Measurements from ENCODE around the gene PACSIN1. TPM values are rescaled to one million over a fixed set of nuclear protein-coding genes. Genes with fewer than 3 reads are reported as not detected.

The PACSIN1 gene
- total RNA-seq, 4 donors from 2014 or later: 0.11 to 0.40 TPM; not detected in 2

DNA sequence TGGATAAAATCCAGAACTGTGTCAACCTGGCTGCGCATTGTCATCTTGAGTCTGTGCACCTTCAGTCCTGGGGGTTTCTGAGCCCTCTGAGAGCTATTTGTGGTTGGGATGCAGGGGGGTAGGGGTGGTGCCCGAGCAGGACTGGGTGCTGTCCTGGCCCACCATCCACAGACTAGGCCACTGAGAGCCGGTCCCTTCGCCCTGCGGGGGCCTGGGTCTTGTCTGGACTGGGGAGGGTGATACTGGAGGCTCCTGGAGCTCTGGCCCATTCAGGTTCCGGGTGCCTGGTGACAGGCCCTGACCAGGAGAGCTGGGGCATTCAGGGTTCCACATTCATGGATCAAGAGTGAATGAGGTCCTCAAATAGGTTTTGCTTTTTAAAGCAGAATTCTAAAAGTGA lies 69.3 kb downstream of the PACSIN1 start:
- H3K4me1 ChIP-seq: peaks cover 5% of the 10 kb centered on the region
- no peaks in the 10 kb centered on the region for H3K9me3 ChIP-seq
- no peak for DNase-seq (ENCODE audit: low spot score in 2 of 2)
- H3K27me3 ChIP-seq: no peaks in the 10 kb centered on the region
- no peak overlapping the region for H3K27ac ChIP-seq
- TF ChIP-seq, protein P1, sequence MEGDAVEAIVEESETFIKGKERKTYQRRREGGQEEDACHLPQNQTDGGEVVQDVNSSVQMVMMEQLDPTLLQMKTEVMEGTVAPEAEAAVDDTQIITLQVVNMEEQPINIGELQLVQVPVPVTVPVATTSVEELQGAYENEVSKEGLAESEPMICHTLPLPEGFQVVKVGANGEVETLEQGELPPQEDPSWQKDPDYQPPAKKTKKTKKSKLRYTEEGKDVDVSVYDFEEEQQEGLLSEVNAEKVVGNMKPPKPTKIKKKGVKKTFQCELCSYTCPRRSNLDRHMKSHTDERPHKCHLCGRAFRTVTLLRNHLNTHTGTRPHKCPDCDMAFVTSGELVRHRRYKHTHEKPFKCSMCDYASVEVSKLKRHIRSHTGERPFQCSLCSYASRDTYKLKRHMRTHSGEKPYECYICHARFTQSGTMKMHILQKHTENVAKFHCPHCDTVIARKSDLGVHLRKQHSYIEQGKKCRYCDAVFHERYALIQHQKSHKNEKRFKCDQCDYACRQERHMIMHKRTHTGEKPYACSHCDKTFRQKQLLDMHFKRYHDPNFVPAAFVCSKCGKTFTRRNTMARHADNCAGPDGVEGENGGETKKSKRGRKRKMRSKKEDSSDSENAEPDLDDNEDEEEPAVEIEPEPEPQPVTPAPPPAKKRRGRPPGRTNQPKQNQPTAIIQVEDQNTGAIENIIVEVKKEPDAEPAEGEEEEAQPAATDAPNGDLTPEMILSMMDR (IDR thresholded peaks at IDR 0.05): no peak
- TF ChIP-seq POLR2AphosphoS5 (IDR thresholded peaks at IDR 0.05) (no peak), POLR2A (IDR thresholded peaks at IDR 0.05) (no peak)
- 88% methylated on average over 6 of the region's 6 CpGs for WGBS
- no peak overlapping the region for H3K4me3 ChIP-seq
- H3K36me3 ChIP-seq: no peaks in the 10 kb centered on the region

DNA sequence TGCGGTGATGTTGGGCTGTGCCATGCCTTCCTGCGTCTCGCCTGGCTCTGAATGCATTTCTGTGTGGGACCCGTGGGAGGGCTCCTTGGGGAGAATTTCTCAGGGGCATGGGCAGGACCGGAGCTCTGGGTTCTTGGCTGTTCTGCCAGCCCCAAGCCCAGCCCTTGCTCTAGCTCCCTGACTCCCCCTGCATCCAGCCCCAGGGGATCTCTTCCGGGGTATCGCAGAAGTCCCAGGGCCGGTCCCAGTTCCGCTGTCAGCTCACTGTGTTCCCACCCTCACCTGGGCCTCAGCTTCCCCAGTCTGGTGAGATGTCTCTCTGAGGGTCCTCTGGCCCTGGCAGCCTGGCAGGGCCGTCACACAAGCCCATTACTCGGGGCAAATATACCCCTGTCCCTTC lies 69.8 kb downstream of the PACSIN1 start:
- no peaks in the 10 kb centered on the region for H3K27me3 ChIP-seq
- H3K36me3 ChIP-seq: no peaks in the 10 kb centered on the region
- no peak for DNase-seq (ENCODE audit: low spot score in 2 of 2)
- H3K9me3 ChIP-seq: no peaks in the 10 kb centered on the region
- no peak overlapping the region for H3K4me3 ChIP-seq
- H3K4me1 ChIP-seq: peaks cover 5% of the 10 kb centered on the region
- WGBS: 78% methylated on average over 10 of the region's 11 CpGs
- TF ChIP-seq POLR2AphosphoS5 (IDR thresholded peaks at IDR 0.05) (no peak), EP300 (IDR thresholded peaks at IDR 0.05) (no peak), POLR2A (IDR thresholded peaks at IDR 0.05) (no peak)
- TF ChIP-seq, protein P1 (IDR thresholded peaks at IDR 0.05): no peak
- H3K27ac ChIP-seq: no peak overlapping the region

DNA sequence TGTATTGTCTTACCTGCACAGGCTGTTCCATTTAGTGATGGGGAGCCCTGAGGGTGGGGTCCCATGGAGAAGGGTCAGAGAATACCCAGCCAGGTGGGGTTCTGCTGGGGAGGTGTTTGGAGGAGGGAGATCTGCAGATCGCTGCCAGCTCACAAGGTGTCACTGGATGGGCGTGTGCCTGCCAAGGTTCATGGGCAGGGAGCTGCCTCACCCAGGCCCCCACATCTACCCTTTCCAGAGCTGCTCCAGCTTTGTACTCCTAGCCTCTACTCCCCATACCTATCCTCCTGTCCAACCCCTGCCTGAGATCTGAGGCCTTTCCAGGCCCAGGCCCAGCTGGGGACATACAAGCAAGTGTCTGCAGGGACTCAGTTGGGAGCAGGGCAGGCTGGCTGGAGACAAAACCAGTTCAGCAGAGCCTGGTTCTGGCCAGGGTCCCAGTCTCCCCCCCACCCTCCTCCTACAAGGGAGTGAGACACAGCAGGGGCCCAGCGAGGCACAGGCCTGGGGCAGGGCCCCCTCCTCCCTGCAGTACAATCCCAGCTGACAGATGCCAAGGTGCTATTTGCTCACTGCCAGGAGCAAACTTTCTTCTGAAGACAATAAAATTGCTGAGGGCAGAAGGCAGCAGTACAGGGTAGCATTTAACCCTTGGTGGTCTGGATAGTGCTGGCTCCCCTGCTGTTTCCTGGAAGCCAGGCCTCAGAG lies 70.5 kb downstream of the PACSIN1 start:
- no peaks in the 10 kb centered on the region for H3K27me3 ChIP-seq
- H3K4me1 ChIP-seq: peaks cover 5% of the 10 kb centered on the region
- H3K36me3 ChIP-seq: no peaks in the 10 kb centered on the region
- no peak overlapping the region for H3K4me3 ChIP-seq
- DNase-seq (ENCODE audit: low spot score in 2 of 2): no peak
- H3K9me3 ChIP-seq: no peaks in the 10 kb centered on the region
- H3K27ac ChIP-seq: peak overlapping the region; percentile 10
- WGBS: 72% methylated on average over 3 of the region's 3 CpGs
- no peak for TF ChIP-seq POLR2AphosphoS5 (IDR thresholded peaks at IDR 0.05)
- TF ChIP-seq, protein P1 (IDR thresholded peaks at IDR 0.05): no peak
- no peak for TF ChIP-seq EP300 (IDR thresholded peaks at IDR 0.05)
- TF ChIP-seq POLR2A (IDR thresholded peaks at IDR 0.05): no peak

DNA sequence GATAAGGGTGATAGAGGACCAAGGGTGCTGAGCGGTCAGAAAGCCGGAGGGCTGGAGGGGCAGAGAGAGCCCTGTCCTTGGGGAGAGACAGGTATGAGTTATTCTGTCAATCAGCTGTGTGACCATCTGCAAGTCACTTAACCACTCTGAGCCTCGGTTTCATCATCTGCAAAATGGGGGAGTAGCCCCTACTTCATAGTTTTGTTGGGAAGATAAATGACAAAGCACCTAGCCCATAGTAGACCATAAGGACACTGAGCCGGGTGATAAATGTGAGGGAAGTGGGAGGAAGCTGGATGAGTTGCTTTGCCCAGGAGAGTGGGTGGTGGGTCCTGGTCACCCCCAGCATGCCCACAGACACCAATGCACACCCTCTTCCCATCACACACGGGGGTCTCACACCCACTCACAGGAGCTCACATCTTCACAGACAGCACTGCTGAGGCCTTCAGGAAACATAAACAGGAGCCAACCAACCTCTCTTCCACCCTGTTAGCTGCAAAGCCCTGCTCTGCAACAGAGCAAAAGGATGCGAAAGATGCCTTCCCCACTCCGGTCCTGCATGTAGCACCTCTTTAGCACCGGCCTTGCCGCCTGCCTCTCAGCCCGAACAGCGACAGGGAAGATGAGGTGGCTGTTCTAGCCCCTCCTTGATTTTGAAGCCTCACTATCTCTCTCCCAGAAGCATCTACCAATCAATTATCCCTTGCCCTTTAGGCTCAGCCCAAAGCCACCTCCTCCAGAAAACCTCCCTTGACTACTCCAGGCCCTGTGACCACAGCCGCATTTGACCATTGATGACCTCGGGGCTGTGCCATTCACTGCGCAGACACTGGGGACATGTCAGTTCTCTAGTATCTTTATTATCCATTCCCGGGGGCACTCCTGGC lies 71.3 kb downstream of the PACSIN1 start:
- no peak overlapping the region for H3K27ac ChIP-seq
- TF ChIP-seq EP300 (IDR thresholded peaks at IDR 0.05) (no peak), POLR2AphosphoS5 (IDR thresholded peaks at IDR 0.05) (no peak), POLR2A (IDR thresholded peaks at IDR 0.05) (no peak)
- TF ChIP-seq, protein P1 (IDR thresholded peaks at IDR 0.05): no peak
- H3K9me3 ChIP-seq: no peaks in the 10 kb centered on the region
- DNase-seq (ENCODE audit: low spot score in 2 of 2): no peak
- peaks cover 5% of the 10 kb centered on the region for H3K4me1 ChIP-seq
- WGBS: 76% methylated on average over 14 of the region's 15 CpGs
- H3K27me3 ChIP-seq: no peaks in the 10 kb centered on the region
- H3K36me3 ChIP-seq: no peaks in the 10 kb centered on the region
- H3K4me3 ChIP-seq: no peak overlapping the region

DNA sequence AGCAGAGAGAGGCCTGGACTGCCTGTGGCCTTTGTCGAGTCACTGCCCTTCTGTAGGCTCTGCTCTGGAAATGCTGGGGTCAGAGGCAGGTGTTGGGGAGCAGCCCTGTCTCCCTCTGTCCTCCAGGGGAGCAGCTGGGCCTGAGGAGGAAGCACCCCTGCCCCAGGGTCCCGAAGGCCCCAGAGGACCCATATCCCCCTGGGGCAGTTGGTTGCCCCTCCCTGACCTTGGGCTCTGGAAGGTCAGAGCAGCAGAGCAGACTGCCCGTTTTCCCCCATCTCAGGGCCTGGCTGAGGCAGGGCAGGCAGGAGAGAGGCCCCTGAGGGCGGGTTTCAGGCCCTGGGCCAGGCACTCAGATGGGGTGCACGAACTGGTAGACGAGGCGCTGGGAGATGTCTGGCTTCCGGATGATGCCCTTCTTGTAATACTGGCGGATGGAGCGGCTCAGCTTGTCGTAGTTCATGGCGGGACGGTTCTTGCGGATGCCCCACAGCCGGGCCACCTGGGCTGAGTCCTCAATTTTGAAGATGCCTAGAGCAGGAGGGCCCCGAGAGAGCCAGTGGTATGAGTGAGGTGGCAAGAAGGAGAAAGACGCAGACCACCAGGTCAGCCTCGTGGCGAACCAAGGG lies 72.2 kb downstream of the PACSIN1 start:
- no peak for DNase-seq (ENCODE audit: low spot score in 2 of 2)
- no peaks in the 10 kb centered on the region for H3K27me3 ChIP-seq
- 89% methylated on average over 19 of the region's 19 CpGs for WGBS
- no peaks in the 10 kb centered on the region for H3K36me3 ChIP-seq
- H3K9me3 ChIP-seq: no peaks in the 10 kb centered on the region
- H3K4me3 ChIP-seq: no peak overlapping the region
- TF ChIP-seq POLR2AphosphoS5 (IDR thresholded peaks at IDR 0.05) (no peak), EP300 (IDR thresholded peaks at IDR 0.05) (no peak), POLR2A (IDR thresholded peaks at IDR 0.05) (no peak)
- TF ChIP-seq, protein P1 (IDR thresholded peaks at IDR 0.05): no peak
- H3K27ac ChIP-seq: no peak overlapping the region
- H3K4me1 ChIP-seq: peaks cover 5% of the 10 kb centered on the region
